Liver (tissue), 9 donors: Measurements from ENCODE around the gene TACC2. TPM values are rescaled to one million over a fixed set of nuclear protein-coding genes. Genes with fewer than 3 reads are reported as not detected.
"Not testable (repeated sequence)": the region's sequence is repeated elsewhere in the genome, so short reads cannot be mapped to it uniquely, and the experiment has no call there.

Experiments used
- DNase-seq: peaks from one replicate; pipeline ENCODE4 v3.0.0-alpha.2; 2017; ENCODE audit warnings: low spot score
- H3K27ac ChIP-seq, 2 donors: one replicate each; pipeline ENCODE4 v1.7.0; 2013; ENCODE audit warnings: inconsistent platforms in 2 of 2, low read length in 2 of 2, control low read depth in 1 of 2, low read depth in 1 of 2, mild to moderate bottlenecking in 1 of 2
- H3K27me3 ChIP-seq, 4 donors: one replicate each; pipeline versions ENCODE4 v1.6.1 to v1.7.0; 2013; ENCODE audit warnings: low read length in 3 of 4, inconsistent platforms in 1 of 4, mild to moderate bottlenecking in 1 of 4, moderate library complexity in 1 of 4; ENCODE audit not compliant: control insufficient read depth in 4 of 4, insufficient read depth in 4 of 4
- H3K36me3 ChIP-seq, 4 donors: one replicate each; pipeline versions ENCODE4 v1.6.1 to v1.7.0; 2013; ENCODE audit warnings: low read length in 3 of 4, mild to moderate bottlenecking in 3 of 4, low read depth in 1 of 4, moderate library complexity in 1 of 4; ENCODE audit not compliant: control insufficient read depth in 4 of 4, insufficient read depth in 3 of 4
- H3K4me1 ChIP-seq, 4 donors: one replicate each; pipeline versions ENCODE4 v1.6.1 to v1.7.0; 2013; ENCODE audit warnings: low read length in 3 of 4, mild to moderate bottlenecking in 3 of 4, moderate library complexity in 1 of 4; ENCODE audit not compliant: control insufficient read depth in 4 of 4, insufficient read depth in 4 of 4
- H3K4me3 ChIP-seq, 3 donors: one replicate each; pipeline versions ENCODE4 v1.6.1 to v1.7.0; 2013; ENCODE audit warnings: low read length in 3 of 3, control low read depth in 1 of 3, low read depth in 1 of 3, mild to moderate bottlenecking in 1 of 3
- H3K9ac ChIP-seq, 2 donors: one replicate each; pipeline ENCODE4 v1.7.0; 2013; ENCODE audit warnings: low read length in 2 of 2, mild to moderate bottlenecking in 2 of 2, moderate library complexity in 2 of 2, control low read depth in 1 of 2, low read depth in 1 of 2
- H3K9me3 ChIP-seq, 4 donors: one replicate each; pipeline versions ENCODE4 v1.6.1 to v1.7.0; 2013; ENCODE audit warnings: low read length in 3 of 4; ENCODE audit not compliant: control insufficient read depth in 4 of 4
- FOXA1 ChIP-seq: IDR thresholded peaks from 2 replicates; pipeline ENCODE4 v1.6.1; 2016; ENCODE audit warnings: antibody characterized with exemption
- HNF4A ChIP-seq, 2 donors: conservative IDR thresholded peaks; 2 replicates each; pipeline ENCODE4 v1.6.1; 2016; ENCODE audit warnings: antibody characterized with exemption in 2 of 2, mild to moderate bottlenecking in 2 of 2
- JUND ChIP-seq, 2 donors: IDR thresholded peaks; 2 replicates each; pipeline ENCODE4 v1.6.1; 2016; ENCODE audit warnings: antibody characterized with exemption in 2 of 2
- RAD21 ChIP-seq, 2 donors: IDR thresholded peaks; 2 replicates each; pipeline ENCODE4 v1.6.1; 2016; ENCODE audit warnings: antibody characterized with exemption in 2 of 2, mild to moderate bottlenecking in 2 of 2
- SP1 ChIP-seq: IDR thresholded peaks from 2 replicates; pipeline ENCODE4 v1.6.1; 2018; ENCODE audit warnings: antibody characterized with exemption, mild to moderate bottlenecking
- TAF1 ChIP-seq: conservative IDR thresholded peaks from 2 replicates; pipeline ENCODE4 v1.6.1; 2016; ENCODE audit warnings: antibody characterized with exemption, mild to moderate bottlenecking
- YY1 ChIP-seq: IDR thresholded peaks from 2 replicates; pipeline ENCODE4 v1.6.1; 2016; ENCODE audit warnings: antibody characterized with exemption, mild to moderate bottlenecking
- WGBS: extraction: QIAGEN DNeasy Blood & Tissue Kit; methylation state at CpG from one replicate; pipeline ENCODE4 v1.1.7; 2013; 5-methylcytosine and 5-hydroxymethylcytosine counted together
- polyA plus RNA-seq, 2 donors: library from polyadenylated mRNA; stranded (reverse) in 1 of 2; unstranded in 1 of 2; fragments of 200-250 nt in 1 of 2; fragments of >200 nt in 1 of 2; fragmentation: Nextera tagmentation in 1 of 2; extraction: Ambion mirVana in 1 of 2; gene quantifications; one replicate each; pipeline versions ENCODE4 v1.2.1 to v1.2.3, GENCODE V29; 2013 to 2015
- total RNA-seq, 2 donors: library from RNA; depleted of rRNA; stranded (reverse); fragments of >200 nt; gene quantifications; one replicate each; pipeline ENCODE4 v1.2.3, GENCODE V29; 2014
- TF ChIP-seq, protein P1 (sequence below): IDR thresholded peaks from 2 replicates; pipeline ENCODE4 v1.6.1; 2016; ENCODE audit warnings: antibody characterized with exemption
- TF ChIP-seq, protein P2 (sequence below): fragments of 150-350 bp; IDR thresholded peaks from 2 replicates; pipeline ENCODE4 v1.5.1; 2017; ENCODE audit warnings: improper control_type of control experiment, low read depth, low read length; ENCODE audit not compliant: missing input control
- TF ChIP-seq, protein P3 (sequence below): IDR thresholded peaks from 2 replicates; pipeline ENCODE4 v1.6.1; 2016; ENCODE audit warnings: antibody characterized with exemption
- TF ChIP-seq, protein P4 (sequence below): IDR thresholded peaks from 2 replicates; pipeline ENCODE4 v1.6.1; 2016; ENCODE audit warnings: antibody characterized with exemption, mild to moderate bottlenecking
- donor health status: healthy.
- donor health status: healthy.
- donor health status: healthy.
- donor health status: healthy.
- donor health status: healthy.

Gene TACC2
- total and polyA plus RNA-seq, 4 donors = 1.5 to 9.1 (median 7.8) TPM

DNA sequence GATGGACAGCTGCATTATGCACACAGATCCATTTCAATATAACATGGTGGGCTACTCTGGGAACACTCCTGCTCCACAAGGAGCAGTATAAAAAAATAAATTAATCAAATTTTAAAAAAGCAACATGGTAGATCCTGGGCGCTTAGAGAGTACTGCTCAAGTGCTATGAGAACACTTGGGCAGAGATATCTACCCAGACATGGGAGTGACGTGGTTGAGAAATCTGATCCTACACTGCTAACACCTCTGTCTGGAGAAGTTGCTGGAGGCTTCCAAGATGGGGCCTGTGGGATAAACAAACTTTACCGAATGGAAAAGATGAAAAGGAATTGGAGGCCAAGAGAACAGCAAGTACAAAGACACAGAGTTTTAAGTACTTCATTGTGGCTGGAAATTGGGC lies 23.0 kb upstream of the TACC2 start:
- Histone ChIP-seq H3K36me3 (peaks cover 17 to 47% (median 34%) of the 10 kb centered on the region in 4 donors), H3K9ac (no peak overlapping the region), H3K4me1 (peaks cover 1 to 10% (median 3%) of the 10 kb centered on the region in 4 donors), H3K27me3 (no peaks in the 10 kb centered on the region), H3K4me3 (no peak overlapping the region), H3K9me3 (no peaks in the 10 kb centered on the region), H3K27ac (no peak overlapping the region)
- no peak for TF ChIP-seq SP1
- TF ChIP-seq FOXA1 = no peak
- TF ChIP-seq, protein P1, sequence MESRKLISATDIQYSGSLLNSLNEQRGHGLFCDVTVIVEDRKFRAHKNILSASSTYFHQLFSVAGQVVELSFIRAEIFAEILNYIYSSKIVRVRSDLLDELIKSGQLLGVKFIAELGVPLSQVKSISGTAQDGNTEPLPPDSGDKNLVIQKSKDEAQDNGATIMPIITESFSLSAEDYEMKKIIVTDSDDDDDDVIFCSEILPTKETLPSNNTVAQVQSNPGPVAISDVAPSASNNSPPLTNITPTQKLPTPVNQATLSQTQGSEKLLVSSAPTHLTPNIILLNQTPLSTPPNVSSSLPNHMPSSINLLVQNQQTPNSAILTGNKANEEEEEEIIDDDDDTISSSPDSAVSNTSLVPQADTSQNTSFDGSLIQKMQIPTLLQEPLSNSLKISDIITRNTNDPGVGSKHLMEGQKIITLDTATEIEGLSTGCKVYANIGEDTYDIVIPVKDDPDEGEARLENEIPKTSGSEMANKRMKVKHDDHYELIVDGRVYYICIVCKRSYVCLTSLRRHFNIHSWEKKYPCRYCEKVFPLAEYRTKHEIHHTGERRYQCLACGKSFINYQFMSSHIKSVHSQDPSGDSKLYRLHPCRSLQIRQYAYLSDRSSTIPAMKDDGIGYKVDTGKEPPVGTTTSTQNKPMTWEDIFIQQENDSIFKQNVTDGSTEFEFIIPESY = no peak
- TF ChIP-seq, protein P2, sequence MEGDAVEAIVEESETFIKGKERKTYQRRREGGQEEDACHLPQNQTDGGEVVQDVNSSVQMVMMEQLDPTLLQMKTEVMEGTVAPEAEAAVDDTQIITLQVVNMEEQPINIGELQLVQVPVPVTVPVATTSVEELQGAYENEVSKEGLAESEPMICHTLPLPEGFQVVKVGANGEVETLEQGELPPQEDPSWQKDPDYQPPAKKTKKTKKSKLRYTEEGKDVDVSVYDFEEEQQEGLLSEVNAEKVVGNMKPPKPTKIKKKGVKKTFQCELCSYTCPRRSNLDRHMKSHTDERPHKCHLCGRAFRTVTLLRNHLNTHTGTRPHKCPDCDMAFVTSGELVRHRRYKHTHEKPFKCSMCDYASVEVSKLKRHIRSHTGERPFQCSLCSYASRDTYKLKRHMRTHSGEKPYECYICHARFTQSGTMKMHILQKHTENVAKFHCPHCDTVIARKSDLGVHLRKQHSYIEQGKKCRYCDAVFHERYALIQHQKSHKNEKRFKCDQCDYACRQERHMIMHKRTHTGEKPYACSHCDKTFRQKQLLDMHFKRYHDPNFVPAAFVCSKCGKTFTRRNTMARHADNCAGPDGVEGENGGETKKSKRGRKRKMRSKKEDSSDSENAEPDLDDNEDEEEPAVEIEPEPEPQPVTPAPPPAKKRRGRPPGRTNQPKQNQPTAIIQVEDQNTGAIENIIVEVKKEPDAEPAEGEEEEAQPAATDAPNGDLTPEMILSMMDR = no peak
- TF ChIP-seq, protein P3, sequence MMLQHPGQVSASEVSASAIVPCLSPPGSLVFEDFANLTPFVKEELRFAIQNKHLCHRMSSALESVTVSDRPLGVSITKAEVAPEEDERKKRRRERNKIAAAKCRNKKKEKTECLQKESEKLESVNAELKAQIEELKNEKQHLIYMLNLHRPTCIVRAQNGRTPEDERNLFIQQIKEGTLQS = no peak
- no peak for TF ChIP-seq TAF1
- TF ChIP-seq JUND (IDR thresholded peaks at IDR 0.05) = no peak
- no peak for TF ChIP-seq HNF4A (conservative IDR thresholded peaks at IDR 0.05)
- WGBS = 96% methylated on average over 3 of the region's 3 CpGs
- DNase-seq = no peak

DNA sequence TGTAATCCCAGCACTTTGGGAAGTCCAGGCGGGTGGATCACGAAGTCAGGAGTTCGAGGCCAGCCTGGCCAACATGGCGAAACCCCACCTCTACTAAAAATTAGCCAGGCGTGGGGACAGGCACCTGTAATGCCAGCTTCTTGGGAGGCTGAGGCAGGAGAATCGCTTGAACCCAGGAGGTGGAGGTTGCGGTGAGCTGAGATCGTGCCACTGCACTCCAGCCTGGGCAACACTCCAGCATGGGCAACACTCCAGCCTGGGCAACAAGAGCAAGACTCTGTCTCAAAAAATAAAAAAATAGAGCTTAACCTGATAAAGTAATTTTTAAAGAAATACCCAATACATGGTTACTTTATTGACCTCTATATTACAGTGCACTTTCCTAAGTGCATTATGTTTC lies 19.9 kb upstream of the TACC2 start:
- not testable (repeated sequence) for DNase-seq, H3K9me3 ChIP-seq, H3K27me3 ChIP-seq, H3K9ac ChIP-seq, H3K27ac ChIP-seq, H3K4me3 ChIP-seq
- Histone ChIP-seq H3K36me3 (peaks cover 17 to 39% (median 35%) of the 10 kb centered on the region in 4 donors), H3K4me1 (peaks cover 5 to 20% (median 13%) of the 10 kb centered on the region in 4 donors)
- WGBS = 77% methylated on average over 8 of the region's 8 CpGs

DNA sequence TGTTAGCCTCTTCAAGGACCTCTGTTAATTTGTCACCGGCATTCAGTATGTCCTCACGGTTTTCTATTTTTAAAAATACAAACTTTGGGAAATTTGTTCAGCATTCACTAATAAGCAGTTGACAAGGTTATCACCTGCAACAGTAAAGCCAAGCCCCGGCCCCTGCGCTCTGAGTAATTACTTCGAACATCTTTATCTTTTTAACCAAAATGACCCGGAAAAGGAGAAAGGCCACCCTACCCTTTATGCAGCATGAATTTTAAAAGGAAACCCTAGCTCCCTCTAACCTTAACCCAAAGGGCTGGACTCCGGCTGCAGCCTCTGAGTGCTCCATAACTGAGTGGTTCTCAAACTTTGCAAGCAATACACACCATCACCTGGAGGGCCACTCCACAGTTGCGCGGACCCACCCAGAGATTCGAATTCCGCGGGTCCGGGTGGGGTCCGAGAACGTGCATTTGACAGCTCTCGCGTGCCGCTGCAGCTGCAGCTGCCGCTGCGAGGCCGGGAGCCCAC lies 14.9 kb upstream of the TACC2 start:
- Histone ChIP-seq H3K9me3 (no peaks in the 10 kb centered on the region), H3K27ac (peak overlapping the region; percentile 91 to 96), H3K4me1 (peaks cover 5 to 38% (median 23%) of the 10 kb centered on the region in 4 donors), H3K9ac (peak overlapping the region; percentile 10 to 66), H3K4me3 (peak overlapping the region; percentile 82 to 94 (median 87)), H3K27me3 (no peaks in the 10 kb centered on the region), H3K36me3 (peaks cover 0 to 2% (median 0%) of the 10 kb centered on the region in 4 donors)
- no peak for DNase-seq
- WGBS = 4% methylated on average over 21 of the region's 21 CpGs
- TF ChIP-seq JUND (IDR thresholded peaks at IDR 0.05) (no peak), YY1 (no peak), FOXA1 (no peak), TAF1 (no peak), RAD21 (IDR thresholded peaks at IDR 0.05) (peak in 1 of 2 donors; percentile 3)
- TF ChIP-seq, protein P2 = no peak
- TF ChIP-seq, protein P4, sequence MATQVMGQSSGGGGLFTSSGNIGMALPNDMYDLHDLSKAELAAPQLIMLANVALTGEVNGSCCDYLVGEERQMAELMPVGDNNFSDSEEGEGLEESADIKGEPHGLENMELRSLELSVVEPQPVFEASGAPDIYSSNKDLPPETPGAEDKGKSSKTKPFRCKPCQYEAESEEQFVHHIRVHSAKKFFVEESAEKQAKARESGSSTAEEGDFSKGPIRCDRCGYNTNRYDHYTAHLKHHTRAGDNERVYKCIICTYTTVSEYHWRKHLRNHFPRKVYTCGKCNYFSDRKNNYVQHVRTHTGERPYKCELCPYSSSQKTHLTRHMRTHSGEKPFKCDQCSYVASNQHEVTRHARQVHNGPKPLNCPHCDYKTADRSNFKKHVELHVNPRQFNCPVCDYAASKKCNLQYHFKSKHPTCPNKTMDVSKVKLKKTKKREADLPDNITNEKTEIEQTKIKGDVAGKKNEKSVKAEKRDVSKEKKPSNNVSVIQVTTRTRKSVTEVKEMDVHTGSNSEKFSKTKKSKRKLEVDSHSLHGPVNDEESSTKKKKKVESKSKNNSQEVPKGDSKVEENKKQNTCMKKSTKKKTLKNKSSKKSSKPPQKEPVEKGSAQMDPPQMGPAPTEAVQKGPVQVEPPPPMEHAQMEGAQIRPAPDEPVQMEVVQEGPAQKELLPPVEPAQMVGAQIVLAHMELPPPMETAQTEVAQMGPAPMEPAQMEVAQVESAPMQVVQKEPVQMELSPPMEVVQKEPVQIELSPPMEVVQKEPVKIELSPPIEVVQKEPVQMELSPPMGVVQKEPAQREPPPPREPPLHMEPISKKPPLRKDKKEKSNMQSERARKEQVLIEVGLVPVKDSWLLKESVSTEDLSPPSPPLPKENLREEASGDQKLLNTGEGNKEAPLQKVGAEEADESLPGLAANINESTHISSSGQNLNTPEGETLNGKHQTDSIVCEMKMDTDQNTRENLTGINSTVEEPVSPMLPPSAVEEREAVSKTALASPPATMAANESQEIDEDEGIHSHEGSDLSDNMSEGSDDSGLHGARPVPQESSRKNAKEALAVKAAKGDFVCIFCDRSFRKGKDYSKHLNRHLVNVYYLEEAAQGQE = no peak
